GM12891 (cell line): ENCODE measurements around the gene SLC46A2.

Experiments
- POLR2A ChIP-seq: IDR thresholded peaks from 2 replicates; pipeline ENCODE4 v1.6.1; 2011; ENCODE audit warnings: low read depth, low read length, control low read depth
- POLR2AphosphoS5 ChIP-seq: IDR thresholded peaks from 2 replicates; pipeline ENCODE4 v1.6.1; 2011; ENCODE audit warnings: low read depth, low read length, control low read depth
- POU2F2 ChIP-seq: IDR thresholded peaks from 2 replicates; pipeline ENCODE4 v1.6.1; 2011; ENCODE audit warnings: low read depth, mild to moderate bottlenecking, control low read depth, low read length, moderate library complexity
- SPI1 ChIP-seq: IDR thresholded peaks from 2 replicates; pipeline ENCODE4 v1.6.1; 2011; ENCODE audit warnings: low read depth, low read length, control low read depth
- TAF1 ChIP-seq: IDR thresholded peaks from 2 replicates; pipeline ENCODE4 v1.6.1; 2011; ENCODE audit warnings: low read depth, low read length, control low read depth

- no peak for TF ChIP-seq TAF1
- TF ChIP-seq POLR2A: no peak
- TF ChIP-seq POLR2AphosphoS5: no peak
- no peak for TF ChIP-seq POU2F2
- TF ChIP-seq SPI1: no peak
These were observed 18.7 kb downstream of the SLC46A2 start for GRCh38 chr9:112872019-112872418.
